Daoy (cell line): ENCODE results near the gene RAB7B. TPM values are rescaled to one million over a fixed set of nuclear protein-coding genes. Genes with fewer than 3 reads are reported as not detected.

Experiments
- DNase-seq: peaks from one replicate; pipeline ENCODE4 v3.0.0-alpha.2; 2015; ENCODE audit warnings: low read depth
- total RNA-seq: library from RNA; depleted of rRNA; stranded (reverse); fragments of >200 nt; shearing (Covaris generic); gene quantifications from 2 replicates; pipeline ENCODE4 v1.2.3, GENCODE V29; 2014; rRNA removed

The RAB7B gene
- total RNA-seq, 1 experiment from 2014 or later, result 3.5 TPM

DNA sequence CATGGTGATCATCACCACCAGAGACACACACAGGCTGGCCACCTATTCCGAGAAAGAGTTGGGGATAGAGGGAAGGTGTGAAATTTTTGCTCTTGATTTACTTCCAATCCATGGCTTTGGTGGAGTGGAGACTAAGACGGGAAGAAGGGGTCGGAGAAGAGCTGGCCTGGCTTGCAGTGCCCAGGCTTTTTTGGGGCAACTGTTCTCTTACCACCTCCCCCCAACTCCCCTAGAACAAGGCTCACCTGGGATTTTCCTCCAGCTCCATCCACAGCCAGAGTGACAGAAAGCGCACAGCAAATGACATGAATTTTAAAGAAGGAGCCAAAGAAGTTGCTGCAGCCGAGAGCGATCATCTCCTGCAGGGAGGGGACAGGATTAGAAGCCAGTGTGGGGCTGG is 75.9 kb downstream of the RAB7B start:
- no peak for DNase-seq

Other genes with a start within 250 kb of the RAB7B start
- gene RAB29, start 227.9 kb downstream of the RAB7B start, total RNA-seq, result 9.6 and 10.9 TPM in 2 replicates
- gene SLC41A1, start 190.2 kb downstream of the RAB7B start, total RNA-seq, result 20.7 and 25.1 TPM in 2 replicates
- gene PM20D1, start 153.3 kb downstream of the RAB7B start, total RNA-seq, result not detected in 2 replicates
- not detected in 2 replicates for gene SLC26A9, start 59.9 kb downstream of the RAB7B start, total RNA-seq
- not detected in 2 replicates for gene CTSE, start 20.5 kb upstream of the RAB7B start, total RNA-seq
- gene RHEX, start 49.8 kb upstream of the RAB7B start, total RNA-seq, result not detected in 2 replicates
- not detected in 2 replicates for gene AVPR1B, start 114.0 kb upstream of the RAB7B start, total RNA-seq
- gene FAM72A, start 199.4 kb upstream of the RAB7B start, total RNA-seq, result 11.4 and 20.7 TPM in 2 replicates
- gene SRGAP2, start 200.1 kb upstream of the RAB7B start, total RNA-seq, result 16.7 and 17.8 TPM in 2 replicates